ENCODE measurements around the gene MTM1. TPM values are rescaled to one million over a fixed set of nuclear protein-coding genes. Genes with fewer than 3 reads are reported as not detected.

Gene MTM1
- total and polyA plus RNA-seq, 2 experiments from 2014 or later, result 3.2 to 8.7 TPM

DNA sequence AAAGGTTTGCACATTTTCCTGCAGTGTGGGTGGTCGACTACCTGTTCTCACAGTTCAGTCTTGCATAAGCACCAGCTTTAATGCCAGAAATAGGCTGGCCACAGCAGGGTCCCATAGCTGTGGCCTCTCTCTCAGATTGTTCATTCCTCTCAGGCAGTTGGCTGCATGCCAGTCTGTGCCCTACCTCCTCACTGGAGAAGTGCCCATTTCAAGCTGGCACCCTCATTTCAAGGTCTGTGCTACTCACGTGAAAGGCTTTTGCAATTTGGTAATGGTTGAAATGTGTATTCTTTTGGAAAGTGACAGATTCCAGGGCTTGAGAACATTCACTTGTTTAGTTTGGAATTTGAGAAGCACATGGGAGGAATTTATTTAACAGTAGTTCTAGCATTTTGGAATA is 95.9 kb downstream of the MTM1 start (continued):
- TF ChIP-seq ZNF462 (CRISPR knock-in tag; IDR thresholded peaks at IDR 0.05), result no peak

- Histone ChIP-seq H3K4me2 (no peak overlapping the region), H3K27me3 (ENCODE audit: insufficient read depth) (no peaks in the 10 kb centered on the region), H3K4me3 (no peak overlapping the region), H3K79me2 (replicated peaks; ENCODE audit: insufficient read depth) (no peaks in the 10 kb centered on the region), H2AFZ (no peak overlapping the region), H3K36me3 (ENCODE audit: insufficient read depth) (no peaks in the 10 kb centered on the region), H3K4me1 (ENCODE audit: insufficient read depth) (no peaks in the 10 kb centered on the region), H3K27ac (ENCODE audit: low read depth) (no peak overlapping the region), H3F3A (replicated peaks; ENCODE audit: low read depth) (no peaks in the 10 kb centered on the region), H3K9me2 (ENCODE audit: insufficient read depth) (no peaks in the 10 kb centered on the region), H4K20me1 (replicated peaks; ENCODE audit: insufficient read depth) (no peaks in the 10 kb centered on the region)
- DNase-seq (ENCODE audit: low spot score), result no peak
- H3K27me3 Mint-ChIP-seq (ENCODE audit: insufficient read depth, low read depth, poor library complexity), result no peaks in the 10 kb centered on the region
- H3K4me3 Mint-ChIP-seq, result no peak overlapping the region
- no peaks in the 10 kb centered on the region for H3K9me3 Mint-ChIP-seq
- H3K36me3 Mint-ChIP-seq (ENCODE audit: low read depth), result no peaks in the 10 kb centered on the region
- no peak for ATAC-seq
- no peaks in the 10 kb centered on the region; the same call in 2 of the 3 replicates for H3K4me1 Mint-ChIP-seq
- H3K27ac Mint-ChIP-seq, result no peak overlapping the region
- no peak for TF ChIP-seq EZH2phosphoT487 (IDR thresholded peaks at IDR 0.05; ENCODE audit: unreplicated experiment)
- TF ChIP-seq CTCF (conservative IDR thresholded peaks at IDR 0.05; ENCODE audit: low read depth in 2 of 2), result no peak
- no peak for TF ChIP-seq ZNF331 (CRISPR knock-in tag; IDR thresholded peaks at IDR 0.05; ENCODE audit: low read depth)
- no peak for TF ChIP-seq POLR2AphosphoS5 (IDR thresholded peaks at IDR 0.05; ENCODE audit: low read depth)
- TF ChIP-seq EZH2 (IDR thresholded peaks at IDR 0.05; ENCODE audit: low read depth, unreplicated experiment), result no peak
- no peak for TF ChIP-seq NANOG (IDR thresholded peaks at IDR 0.05; ENCODE audit: borderline replicate concordance)
- TF ChIP-seq ZNF462 (CRISPR knock-in tag; IDR thresholded peaks at IDR 0.05), result no peak
These were observed 107.8 kb downstream of the MTM1 start for GRCh38 chrX:150676221-150676620.
